Transverse colon (tissue), 3 donors: Measurements from ENCODE around the gene UQCC5.

Source experiments
- EP300 ChIP-seq: sonication (generic); formaldehyde crosslinking; IDR thresholded peaks from one replicate; pipeline ENCODE4 v1.6.1; 2017; ENCODE audit warnings: antibody characterized with exemption, low read depth
- POLR2A ChIP-seq: fragments of 450-650 bp; IDR thresholded peaks from one replicate; pipeline ENCODE4 v1.6.1; 2016; ENCODE audit warnings: antibody characterized with exemption, mild to moderate bottlenecking, moderate library complexity
- TF ChIP-seq, protein P1 (sequence below), 5 experiments: fragments of 200-600 bp in 3 of 5; fragments of 450-650 bp in 2 of 5; sonication (generic) in 3 of 5; IDR thresholded peaks; 1 replicate in 2 of 5; 2 replicates in 3 of 5; pipeline ENCODE4 v1.5.1; 2016 to 2017; ENCODE audit warnings: antibody characterized with exemption in 5 of 5, inconsistent platforms in 3 of 5, mild to moderate bottlenecking in 2 of 5, moderate library complexity in 1 of 5

DNA sequence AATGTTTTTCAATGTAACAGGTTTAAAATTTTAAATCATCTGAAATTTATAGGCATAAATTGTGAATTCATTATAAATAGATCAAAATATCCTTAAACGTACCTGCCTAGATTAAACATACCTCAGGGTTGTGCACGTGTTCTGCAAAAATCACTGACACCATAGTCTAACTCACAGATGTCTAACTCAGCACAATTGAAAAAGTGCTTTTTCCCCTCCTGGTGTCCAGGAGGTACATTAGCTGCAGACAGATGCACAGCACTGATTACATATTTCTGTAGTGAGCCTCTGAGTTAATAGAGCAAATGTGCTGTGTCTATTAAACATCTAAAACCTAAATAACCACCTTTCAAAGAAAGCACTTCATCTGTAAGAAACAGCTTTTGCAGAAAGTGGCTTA, 10.7 kb downstream of the UQCC5 start:
- TF ChIP-seq EP300 (no peak), POLR2A (no peak)
- TF ChIP-seq, protein P1, sequence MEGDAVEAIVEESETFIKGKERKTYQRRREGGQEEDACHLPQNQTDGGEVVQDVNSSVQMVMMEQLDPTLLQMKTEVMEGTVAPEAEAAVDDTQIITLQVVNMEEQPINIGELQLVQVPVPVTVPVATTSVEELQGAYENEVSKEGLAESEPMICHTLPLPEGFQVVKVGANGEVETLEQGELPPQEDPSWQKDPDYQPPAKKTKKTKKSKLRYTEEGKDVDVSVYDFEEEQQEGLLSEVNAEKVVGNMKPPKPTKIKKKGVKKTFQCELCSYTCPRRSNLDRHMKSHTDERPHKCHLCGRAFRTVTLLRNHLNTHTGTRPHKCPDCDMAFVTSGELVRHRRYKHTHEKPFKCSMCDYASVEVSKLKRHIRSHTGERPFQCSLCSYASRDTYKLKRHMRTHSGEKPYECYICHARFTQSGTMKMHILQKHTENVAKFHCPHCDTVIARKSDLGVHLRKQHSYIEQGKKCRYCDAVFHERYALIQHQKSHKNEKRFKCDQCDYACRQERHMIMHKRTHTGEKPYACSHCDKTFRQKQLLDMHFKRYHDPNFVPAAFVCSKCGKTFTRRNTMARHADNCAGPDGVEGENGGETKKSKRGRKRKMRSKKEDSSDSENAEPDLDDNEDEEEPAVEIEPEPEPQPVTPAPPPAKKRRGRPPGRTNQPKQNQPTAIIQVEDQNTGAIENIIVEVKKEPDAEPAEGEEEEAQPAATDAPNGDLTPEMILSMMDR (IDR thresholded peaks at IDR 0.05): no peak
